ENCODE results near the gene SNRNP70. TPM values are rescaled to one million over a fixed set of nuclear protein-coding genes. Genes with fewer than 3 reads are reported as not detected.

The SNRNP70 gene
- polyA plus RNA-seq, 1 donor (not counting 4 experiments of a cell fraction or from before 2014, with no cell fraction given) = 149 TPM

- peaks cover 27% of the 10 kb centered on the region for H4K20me1 ChIP-seq (ENCODE audit: control insufficient read depth, extremely low read depth, insufficient read depth, low read length)
- H3K9me1 ChIP-seq (ENCODE audit: control insufficient read depth, extremely low read depth, insufficient read depth, low read length) = no peaks in the 10 kb centered on the region
- peaks cover 30 to 54% of the 10 kb centered on the region in 2 experiments for H3K36me3 ChIP-seq (ENCODE audit: control insufficient read depth in 2 of 2, extremely low read depth in 1 of 2, insufficient read depth in 2 of 2, low read length in 2 of 2)
- H3K27ac ChIP-seq (ENCODE audit: control insufficient read depth, insufficient read depth, low read length) = no peak overlapping the region
- H2AFZ ChIP-seq (ENCODE audit: control insufficient read depth, low read length) = no peak overlapping the region
- DNase-seq (ENCODE audit: low read depth, low spot score) = no peak
- no peaks in the 10 kb centered on the region for H3K9me3 ChIP-seq (ENCODE audit: control insufficient read depth, low read depth, low read length)
- peaks cover 70% of the 10 kb centered on the region for H3K79me2 ChIP-seq (ENCODE audit: control insufficient read depth, insufficient read depth, low read length)
- no peak overlapping the region for H3K9ac ChIP-seq (ENCODE audit: control insufficient read depth, extremely low read depth, insufficient read depth, low read length)
- no peak overlapping the region for H3K4me2 ChIP-seq (ENCODE audit: control insufficient read depth, extremely low read depth, insufficient read depth, low read depth, low read length)
- no peaks in the 10 kb centered on the region for H3K4me1 ChIP-seq (ENCODE audit: control insufficient read depth, extremely low read depth, insufficient read depth, low read length)
- H3K27me3 ChIP-seq (ENCODE audit: control insufficient read depth, extremely low read depth, insufficient read depth, low read length) = no peaks in the 10 kb centered on the region
- no peak overlapping the region for H3K4me3 ChIP-seq (ENCODE audit: control insufficient read depth in 2 of 3, extremely low read depth in 1 of 3, insufficient read depth in 2 of 3, low read depth in 1 of 3, low read length in 3 of 3)
- FAIRE-seq = no peak
- dilution Hi-C loops (cut with MboI; ENCODE audit: extremely low pct_ligation_motif_present, low sequenced_read_pairs) = no loop called here
- TF ChIP-seq CTCF (optimal IDR thresholded peaks at IDR 0.05 in 1 of 3, IDR thresholded peaks at IDR 0.05 in 1 of 3, conservative IDR thresholded peaks at IDR 0.05 in 1 of 3; ENCODE audit: extremely low read depth in 1 of 3, insufficient read depth in 2 of 3, low read length in 3 of 3) (no peak), EZH2 (IDR thresholded peaks at IDR 0.05; ENCODE audit: low read length) (no peak)
These were observed 7.4 kb downstream of the SNRNP70 start for GRCh38 chr19:49092686-49093085.

- Histone ChIP-seq H3K9ac (ENCODE audit: control insufficient read depth, extremely low read depth, insufficient read depth, low read length) (no peak overlapping the region), H3K4me2 (ENCODE audit: control insufficient read depth, extremely low read depth, insufficient read depth, low read depth, low read length) (no peak overlapping the region), H3K4me3 (ENCODE audit: control insufficient read depth in 2 of 3, extremely low read depth in 1 of 3, insufficient read depth in 2 of 3, low read depth in 1 of 3, low read length in 3 of 3) (no peak overlapping the region), H3K4me1 (ENCODE audit: control insufficient read depth, extremely low read depth, insufficient read depth, low read length) (no peaks in the 10 kb centered on the region), H3K27me3 (ENCODE audit: control insufficient read depth, extremely low read depth, insufficient read depth, low read length) (no peaks in the 10 kb centered on the region), H3K27ac (ENCODE audit: control insufficient read depth, insufficient read depth, low read length) (no peak overlapping the region), H3K36me3 (ENCODE audit: control insufficient read depth in 2 of 2, extremely low read depth in 1 of 2, insufficient read depth in 2 of 2, low read length in 2 of 2) (peaks cover 38 to 58% of the 10 kb centered on the region in 2 experiments), H3K9me3 (ENCODE audit: control insufficient read depth, low read depth, low read length) (no peaks in the 10 kb centered on the region), H3K79me2 (ENCODE audit: control insufficient read depth, insufficient read depth, low read length) (peaks cover 70% of the 10 kb centered on the region), H2AFZ (ENCODE audit: control insufficient read depth, low read length) (no peak overlapping the region), H3K9me1 (ENCODE audit: control insufficient read depth, extremely low read depth, insufficient read depth, low read length) (no peaks in the 10 kb centered on the region), H4K20me1 (ENCODE audit: control insufficient read depth, extremely low read depth, insufficient read depth, low read length) (peaks cover 28% of the 10 kb centered on the region)
- no peak for DNase-seq (ENCODE audit: low read depth, low spot score)
- dilution Hi-C loops (cut with MboI; ENCODE audit: extremely low pct_ligation_motif_present, low sequenced_read_pairs) = no loop called here
- no peak for FAIRE-seq
- TF ChIP-seq CTCF (optimal IDR thresholded peaks at IDR 0.05 in 1 of 3, IDR thresholded peaks at IDR 0.05 in 1 of 3, conservative IDR thresholded peaks at IDR 0.05 in 1 of 3; ENCODE audit: extremely low read depth in 1 of 3, insufficient read depth in 2 of 3, low read length in 3 of 3) (no peak), EZH2 (IDR thresholded peaks at IDR 0.05; ENCODE audit: low read length) (no peak)
These were observed 9.5 kb downstream of the SNRNP70 start for GRCh38 chr19:49094505-49095482.

Data from keratinocyte (primary cell).